Measurements from ENCODE around the gene OR8J1. TPM values are rescaled to one million over a fixed set of nuclear protein-coding genes. Genes with fewer than 3 reads are reported as not detected.

OR8J1 gene
- total RNA-seq, 1 experiment from 2014 or later = not detected

DNA sequence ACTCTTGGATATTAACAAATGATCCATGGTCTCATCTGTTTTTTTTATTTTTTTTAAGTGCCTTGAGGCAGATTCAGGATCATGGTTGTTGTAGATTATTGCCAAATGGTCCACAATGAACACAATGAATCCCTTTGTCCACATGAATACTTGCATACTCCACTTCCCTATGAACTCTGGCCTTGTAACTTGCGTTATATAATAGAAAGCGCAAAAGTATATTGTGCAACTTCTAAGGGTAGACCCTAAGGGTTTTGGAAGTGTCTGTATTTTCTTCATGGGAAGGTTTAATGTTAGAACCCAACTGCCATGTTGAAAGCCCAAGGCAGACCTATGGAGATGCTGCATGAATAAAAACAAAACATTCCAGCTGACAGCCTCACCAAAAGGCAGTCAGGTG lies 50.3 kb downstream of the OR8J1 start:
- ChIA-PET CTCF (no interaction called here), POLR2A (no interaction called here)
- no peaks in the 10 kb centered on the region for H3K27me3 ChIP-seq (ENCODE audit: control insufficient read depth, insufficient read depth, low read length)
- no peaks in the 10 kb centered on the region for H3K9me3 ChIP-seq (ENCODE audit: control insufficient read depth, insufficient read depth, low read depth, low read length)
- H3K27ac ChIP-seq (ENCODE audit: low read length) = no peak overlapping the region
- intact Hi-C loops (cut with micrococcal nuclease; ENCODE audit: unreplicated experiment) = loop anchor here (5.0 kb wide), 1 partner anchor 33 kb away; no protein-coding TSS in a partner anchor
- ATAC-seq (no peak), DNase-seq (ENCODE audit: low read depth, low spot score) (no peak)
- H3K36me3 ChIP-seq (ENCODE audit: control insufficient read depth, insufficient read depth, low read length) = no peaks in the 10 kb centered on the region
- H3K4me1 ChIP-seq (ENCODE audit: control insufficient read depth, insufficient read depth, low read length) = no peaks in the 10 kb centered on the region
- H3K4me3 ChIP-seq (ENCODE audit: low read depth in 2 of 2, low read length in 2 of 2) = no peak overlapping the region
- TF ChIP-seq SIN3A (IDR thresholded peaks at IDR 0.05; ENCODE audit: borderline replicate concordance, insufficient read depth, low read depth, low read length) (no peak), TCF7L2 (IDR thresholded peaks at IDR 0.05; ENCODE audit: low read depth, low read length) (no peak), POLR2AphosphoS5 (IDR thresholded peaks at IDR 0.05; ENCODE audit: low read depth, low read length) (no peak)
- TF ChIP-seq, protein P1, sequence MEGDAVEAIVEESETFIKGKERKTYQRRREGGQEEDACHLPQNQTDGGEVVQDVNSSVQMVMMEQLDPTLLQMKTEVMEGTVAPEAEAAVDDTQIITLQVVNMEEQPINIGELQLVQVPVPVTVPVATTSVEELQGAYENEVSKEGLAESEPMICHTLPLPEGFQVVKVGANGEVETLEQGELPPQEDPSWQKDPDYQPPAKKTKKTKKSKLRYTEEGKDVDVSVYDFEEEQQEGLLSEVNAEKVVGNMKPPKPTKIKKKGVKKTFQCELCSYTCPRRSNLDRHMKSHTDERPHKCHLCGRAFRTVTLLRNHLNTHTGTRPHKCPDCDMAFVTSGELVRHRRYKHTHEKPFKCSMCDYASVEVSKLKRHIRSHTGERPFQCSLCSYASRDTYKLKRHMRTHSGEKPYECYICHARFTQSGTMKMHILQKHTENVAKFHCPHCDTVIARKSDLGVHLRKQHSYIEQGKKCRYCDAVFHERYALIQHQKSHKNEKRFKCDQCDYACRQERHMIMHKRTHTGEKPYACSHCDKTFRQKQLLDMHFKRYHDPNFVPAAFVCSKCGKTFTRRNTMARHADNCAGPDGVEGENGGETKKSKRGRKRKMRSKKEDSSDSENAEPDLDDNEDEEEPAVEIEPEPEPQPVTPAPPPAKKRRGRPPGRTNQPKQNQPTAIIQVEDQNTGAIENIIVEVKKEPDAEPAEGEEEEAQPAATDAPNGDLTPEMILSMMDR (IDR thresholded peaks at IDR 0.05) = no peak
- TF ChIP-seq, protein P2, sequence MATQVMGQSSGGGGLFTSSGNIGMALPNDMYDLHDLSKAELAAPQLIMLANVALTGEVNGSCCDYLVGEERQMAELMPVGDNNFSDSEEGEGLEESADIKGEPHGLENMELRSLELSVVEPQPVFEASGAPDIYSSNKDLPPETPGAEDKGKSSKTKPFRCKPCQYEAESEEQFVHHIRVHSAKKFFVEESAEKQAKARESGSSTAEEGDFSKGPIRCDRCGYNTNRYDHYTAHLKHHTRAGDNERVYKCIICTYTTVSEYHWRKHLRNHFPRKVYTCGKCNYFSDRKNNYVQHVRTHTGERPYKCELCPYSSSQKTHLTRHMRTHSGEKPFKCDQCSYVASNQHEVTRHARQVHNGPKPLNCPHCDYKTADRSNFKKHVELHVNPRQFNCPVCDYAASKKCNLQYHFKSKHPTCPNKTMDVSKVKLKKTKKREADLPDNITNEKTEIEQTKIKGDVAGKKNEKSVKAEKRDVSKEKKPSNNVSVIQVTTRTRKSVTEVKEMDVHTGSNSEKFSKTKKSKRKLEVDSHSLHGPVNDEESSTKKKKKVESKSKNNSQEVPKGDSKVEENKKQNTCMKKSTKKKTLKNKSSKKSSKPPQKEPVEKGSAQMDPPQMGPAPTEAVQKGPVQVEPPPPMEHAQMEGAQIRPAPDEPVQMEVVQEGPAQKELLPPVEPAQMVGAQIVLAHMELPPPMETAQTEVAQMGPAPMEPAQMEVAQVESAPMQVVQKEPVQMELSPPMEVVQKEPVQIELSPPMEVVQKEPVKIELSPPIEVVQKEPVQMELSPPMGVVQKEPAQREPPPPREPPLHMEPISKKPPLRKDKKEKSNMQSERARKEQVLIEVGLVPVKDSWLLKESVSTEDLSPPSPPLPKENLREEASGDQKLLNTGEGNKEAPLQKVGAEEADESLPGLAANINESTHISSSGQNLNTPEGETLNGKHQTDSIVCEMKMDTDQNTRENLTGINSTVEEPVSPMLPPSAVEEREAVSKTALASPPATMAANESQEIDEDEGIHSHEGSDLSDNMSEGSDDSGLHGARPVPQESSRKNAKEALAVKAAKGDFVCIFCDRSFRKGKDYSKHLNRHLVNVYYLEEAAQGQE (IDR thresholded peaks at IDR 0.05; ENCODE audit: insufficient read depth in 1 of 2, low read depth in 2 of 2, low read length in 1 of 2) = no peak
- BruUV-seq (replicated peaks) = no TSS peak
- in situ Hi-C loops (cut with HindIII; ENCODE audit: low pct_unique_long_range_greater_than_20kb, low sequenced_read_pairs) = no loop called here

DNA sequence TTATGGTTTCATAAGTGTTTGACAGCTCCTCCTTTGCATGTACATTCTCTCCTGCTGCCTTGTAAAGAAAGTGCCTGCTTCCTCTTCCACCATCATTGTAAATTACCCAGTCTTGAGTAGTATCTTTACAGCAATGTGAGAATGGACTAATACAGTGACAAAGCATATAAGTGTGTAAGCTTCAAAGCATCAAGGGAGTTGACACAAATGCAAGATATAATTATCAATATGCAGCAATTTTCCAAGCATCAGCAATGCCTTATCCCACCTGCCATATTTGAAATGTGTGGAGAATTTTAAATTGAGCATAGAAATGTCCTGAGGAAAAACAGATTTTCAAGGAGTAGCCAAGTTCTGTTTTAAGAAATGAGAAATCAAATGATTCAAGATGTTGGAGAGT lies 56.7 kb downstream of the OR8J1 start:
- BruUV-seq (replicated peaks) = no TSS peak
- H3K9me3 ChIP-seq (ENCODE audit: control insufficient read depth, insufficient read depth, low read depth, low read length) = no peaks in the 10 kb centered on the region
- in situ Hi-C loops (cut with HindIII; ENCODE audit: low pct_unique_long_range_greater_than_20kb, low sequenced_read_pairs) = no loop called here
- TF ChIP-seq TCF7L2 (IDR thresholded peaks at IDR 0.05; ENCODE audit: low read depth, low read length) (no peak), SIN3A (IDR thresholded peaks at IDR 0.05; ENCODE audit: borderline replicate concordance, insufficient read depth, low read depth, low read length) (no peak), POLR2AphosphoS5 (IDR thresholded peaks at IDR 0.05; ENCODE audit: low read depth, low read length) (no peak)
- TF ChIP-seq, protein P2 (IDR thresholded peaks at IDR 0.05; ENCODE audit: insufficient read depth in 1 of 2, low read depth in 2 of 2, low read length in 1 of 2) = no peak
- TF ChIP-seq, protein P1 (IDR thresholded peaks at IDR 0.05) = no peak
- intact Hi-C loops (cut with micrococcal nuclease; ENCODE audit: unreplicated experiment) = no loop called here
- no peak overlapping the region for H3K27ac ChIP-seq (ENCODE audit: low read length)
- DNase-seq (ENCODE audit: low read depth, low spot score) = no peak
- CTCF ChIA-PET = no interaction called here
- H3K4me1 ChIP-seq (ENCODE audit: control insufficient read depth, insufficient read depth, low read length) = no peaks in the 10 kb centered on the region
- H3K36me3 ChIP-seq (ENCODE audit: control insufficient read depth, insufficient read depth, low read length) = no peaks in the 10 kb centered on the region
- ATAC-seq = no peak
- H3K4me3 ChIP-seq (ENCODE audit: low read depth in 2 of 2, low read length in 2 of 2) = no peak overlapping the region
- POLR2A ChIA-PET = no interaction called here
- H3K27me3 ChIP-seq (ENCODE audit: control insufficient read depth, insufficient read depth, low read length) = no peaks in the 10 kb centered on the region

Other genes with a start within 250 kb of the OR8J1 start
- not detected for gene OR8H3, start 231.9 kb upstream of the OR8J1 start, total RNA-seq (2021; ENCODE audit: unreplicated experiment)
- gene OR8J3, start 214.1 kb upstream of the OR8J1 start, total RNA-seq (2021; ENCODE audit: unreplicated experiment) = not detected
- gene OR8K5, start 194.0 kb upstream of the OR8J1 start, total RNA-seq (2021; ENCODE audit: unreplicated experiment) = not detected
- not detected for gene OR5J2, start 177.7 kb upstream of the OR8J1 start, total RNA-seq (2021; ENCODE audit: unreplicated experiment)
- not detected for gene OR5T2, start 120.0 kb upstream of the OR8J1 start, total RNA-seq (2021; ENCODE audit: unreplicated experiment)
- not detected for gene OR5T3, start 102.0 kb upstream of the OR8J1 start, total RNA-seq (2021; ENCODE audit: unreplicated experiment)
- not detected for gene OR5T1, start 80.1 kb upstream of the OR8J1 start, total RNA-seq (2021; ENCODE audit: unreplicated experiment)
- not detected for gene OR8H1, start 62.0 kb upstream of the OR8J1 start, total RNA-seq (2021; ENCODE audit: unreplicated experiment)
- not detected for gene OR8K3, start 39.1 kb upstream of the OR8J1 start, total RNA-seq (2021; ENCODE audit: unreplicated experiment)
- gene OR8K1, start 8.3 kb upstream of the OR8J1 start, total RNA-seq (2021; ENCODE audit: unreplicated experiment) = not detected
- gene OR8U1, start 21.3 kb downstream of the OR8J1 start, total RNA-seq (2021; ENCODE audit: unreplicated experiment) = not detected
- not detected for gene OR5AL1, start 58.4 kb downstream of the OR8J1 start, total RNA-seq (2021; ENCODE audit: unreplicated experiment)
- not detected for gene OR5M3, start 119.1 kb downstream of the OR8J1 start, total RNA-seq (2021; ENCODE audit: unreplicated experiment)
- not detected for gene OR5M8, start 137.1 kb downstream of the OR8J1 start, total RNA-seq (2021; ENCODE audit: unreplicated experiment)
- not detected for gene OR5M11, start 189.0 kb downstream of the OR8J1 start, total RNA-seq (2021; ENCODE audit: unreplicated experiment)
- gene OR5M10, start 223.4 kb downstream of the OR8J1 start, total RNA-seq (2021; ENCODE audit: unreplicated experiment) = not detected

All from Panc1 (cell line).